Measurements from ENCODE around the gene PDGFC.

Gene PDGFC

GRCh38 chr4:156886481-156886880 is 85.1 kb downstream of the PDGFC start:
- Mint-ChIP-seq H3K9me3 (peaks cover 18% of the 10 kb centered on the region), H3K36me3 (ENCODE audit: low read depth) (peaks cover 17% of the 10 kb centered on the region), H3K4me1 (peaks cover 14% of the 10 kb centered on the region), H3K4me3 (no peak overlapping the region), H3K27me3 (ENCODE audit: low read depth) (no peaks in the 10 kb centered on the region), H3K27ac (no peak overlapping the region)
- TF ChIP-seq CTCF (IDR thresholded peaks at IDR 0.05; ENCODE audit: unreplicated experiment in 3 of 3), result no peak

DNA sequence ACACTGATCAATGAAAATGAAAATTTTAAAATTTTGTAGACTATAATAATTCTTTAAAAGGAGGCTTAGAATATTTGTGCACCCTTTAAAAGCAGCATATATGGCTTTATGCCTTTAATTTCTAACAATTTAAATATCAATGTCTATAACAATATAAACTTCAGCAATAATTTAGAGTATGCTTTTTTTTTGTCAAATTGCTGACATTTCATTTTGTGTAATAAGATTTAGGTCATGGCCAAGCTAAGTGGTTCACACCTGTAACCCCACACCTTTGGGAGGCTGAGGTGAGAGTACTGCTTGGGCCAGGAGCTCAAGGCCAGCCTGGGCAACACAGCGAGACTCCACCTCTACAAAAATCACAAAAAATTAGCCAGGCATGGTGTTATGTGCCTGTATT is 86.2 kb downstream of the PDGFC start:
- Mint-ChIP-seq H3K9me3 (peaks cover 26% of the 10 kb centered on the region), H3K27me3 (ENCODE audit: low read depth) (no peaks in the 10 kb centered on the region), H3K4me1 (peaks cover 9% of the 10 kb centered on the region), H3K36me3 (ENCODE audit: low read depth) (peaks cover 26% of the 10 kb centered on the region), H3K27ac (no peak overlapping the region), H3K4me3 (no peak overlapping the region)
- no peak for TF ChIP-seq CTCF (IDR thresholded peaks at IDR 0.05; ENCODE audit: unreplicated experiment in 3 of 3)

- Mint-ChIP-seq H3K27me3 (ENCODE audit: low read depth) (no peaks in the 10 kb centered on the region), H3K36me3 (ENCODE audit: low read depth) (peaks cover 35% of the 10 kb centered on the region), H3K9me3 (peaks cover 29% of the 10 kb centered on the region), H3K27ac (no peak overlapping the region), H3K4me3 (no peak overlapping the region), H3K4me1 (no peaks in the 10 kb centered on the region)
- no peak for TF ChIP-seq CTCF (IDR thresholded peaks at IDR 0.05; ENCODE audit: unreplicated experiment in 3 of 3)
These were observed 87.4 kb downstream of the PDGFC start for GRCh38 chr4:156884183-156884582.

- Mint-ChIP-seq H3K27me3 (ENCODE audit: low read depth) (no peaks in the 10 kb centered on the region), H3K4me3 (no peak overlapping the region)
- TF ChIP-seq CTCF (IDR thresholded peaks at IDR 0.05; ENCODE audit: unreplicated experiment in 3 of 3), result no peak
These were observed 95.9 kb downstream of the PDGFC start for GRCh38 chr4:156875704-156876103.

DNA sequence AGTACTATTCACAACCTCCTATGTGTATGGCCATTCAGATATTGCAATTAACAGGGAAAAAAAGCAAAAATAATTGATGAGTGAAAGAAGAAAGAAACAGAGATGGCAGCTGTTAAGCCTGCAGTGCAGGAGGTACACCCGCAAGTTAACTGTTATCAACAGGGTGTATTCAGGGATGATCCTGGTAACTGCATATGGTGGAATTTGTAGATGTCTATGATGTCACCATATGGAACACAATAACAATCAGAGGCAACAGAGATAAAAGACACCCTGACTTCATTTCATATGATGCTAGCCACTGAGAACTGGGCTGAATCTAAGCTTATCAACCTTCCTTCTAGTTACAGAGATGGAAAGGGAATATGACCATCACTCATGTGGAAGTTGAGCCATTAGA is 96.5 kb downstream of the PDGFC start:
- Mint-ChIP-seq H3K27me3 (ENCODE audit: low read depth) (no peaks in the 10 kb centered on the region), H3K4me3 (no peak overlapping the region), H3K4me1 (peaks cover 12% of the 10 kb centered on the region), H3K27ac (no peak overlapping the region), H3K9me3 (peaks cover 3% of the 10 kb centered on the region), H3K36me3 (ENCODE audit: low read depth) (peaks cover 9% of the 10 kb centered on the region)
- no peak for TF ChIP-seq CTCF (IDR thresholded peaks at IDR 0.05; ENCODE audit: unreplicated experiment in 3 of 3)

More at GRCh38 chr4:156875704-156876103, 95.9 kb downstream of the PDGFC start:
- H3K4me1 Mint-ChIP-seq, result peaks cover 6% of the 10 kb centered on the region
- no peak overlapping the region for H3K27ac Mint-ChIP-seq
- peaks cover 13% of the 10 kb centered on the region for H3K36me3 Mint-ChIP-seq (ENCODE audit: low read depth)
- peaks cover 6% of the 10 kb centered on the region for H3K9me3 Mint-ChIP-seq

- H3K4me3 Mint-ChIP-seq, result no peak overlapping the region
- H3K36me3 Mint-ChIP-seq (ENCODE audit: low read depth), result no peaks in the 10 kb centered on the region
- H3K27me3 Mint-ChIP-seq (ENCODE audit: low read depth), result no peaks in the 10 kb centered on the region
- no peaks in the 10 kb centered on the region for H3K9me3 Mint-ChIP-seq
- H3K4me1 Mint-ChIP-seq, result peaks cover 14% of the 10 kb centered on the region
- peak overlapping the region in 1 of 3 experiments; percentile 23 for H3K27ac Mint-ChIP-seq
- no peak for TF ChIP-seq CTCF (IDR thresholded peaks at IDR 0.05; ENCODE audit: unreplicated experiment in 3 of 3)
These were observed 97.8 kb downstream of the PDGFC start for GRCh38 chr4:156873799-156874198.
